GM18526 (cell line): ENCODE results near the gene ADAD2.

Experiments
- POLR2A ChIP-seq: IDR thresholded peaks from 3 replicates; pipeline ENCODE4 v1.6.1; 2011; ENCODE audit not compliant: insufficient read length; ENCODE audit errors: extremely low read depth

Gene ADAD2

GRCh38 chr16:84229471-84229870 lies 38.5 kb downstream of the ADAD2 start:
- no peak for TF ChIP-seq POLR2A

DNA sequence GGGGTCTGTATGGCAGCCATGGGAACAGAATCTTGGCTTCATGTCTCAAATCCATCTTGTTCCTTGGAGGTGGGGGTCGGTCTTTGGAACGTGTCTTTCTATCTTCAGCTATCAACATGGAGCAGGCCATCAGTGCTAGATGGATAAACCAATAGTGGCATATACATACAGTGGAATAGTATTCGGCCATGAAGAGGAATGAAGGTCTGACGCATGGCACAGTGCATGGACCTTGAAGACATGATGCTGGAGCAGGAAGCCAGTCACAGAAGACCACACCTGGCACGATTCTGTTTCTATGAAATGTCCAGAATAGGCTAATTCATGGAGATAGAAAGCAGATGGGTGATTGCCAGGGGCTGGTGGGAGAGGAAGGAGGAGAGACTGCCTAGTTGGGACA lies 41.1 kb downstream of the ADAD2 start:
- TF ChIP-seq POLR2A, result no peak

GRCh38 chr16:84232969-84233368 lies 42.0 kb downstream of the ADAD2 start:
- TF ChIP-seq POLR2A, result no peak

GRCh38 chr16:84233748-84234147 lies 42.8 kb downstream of the ADAD2 start:
- no peak for TF ChIP-seq POLR2A

DNA sequence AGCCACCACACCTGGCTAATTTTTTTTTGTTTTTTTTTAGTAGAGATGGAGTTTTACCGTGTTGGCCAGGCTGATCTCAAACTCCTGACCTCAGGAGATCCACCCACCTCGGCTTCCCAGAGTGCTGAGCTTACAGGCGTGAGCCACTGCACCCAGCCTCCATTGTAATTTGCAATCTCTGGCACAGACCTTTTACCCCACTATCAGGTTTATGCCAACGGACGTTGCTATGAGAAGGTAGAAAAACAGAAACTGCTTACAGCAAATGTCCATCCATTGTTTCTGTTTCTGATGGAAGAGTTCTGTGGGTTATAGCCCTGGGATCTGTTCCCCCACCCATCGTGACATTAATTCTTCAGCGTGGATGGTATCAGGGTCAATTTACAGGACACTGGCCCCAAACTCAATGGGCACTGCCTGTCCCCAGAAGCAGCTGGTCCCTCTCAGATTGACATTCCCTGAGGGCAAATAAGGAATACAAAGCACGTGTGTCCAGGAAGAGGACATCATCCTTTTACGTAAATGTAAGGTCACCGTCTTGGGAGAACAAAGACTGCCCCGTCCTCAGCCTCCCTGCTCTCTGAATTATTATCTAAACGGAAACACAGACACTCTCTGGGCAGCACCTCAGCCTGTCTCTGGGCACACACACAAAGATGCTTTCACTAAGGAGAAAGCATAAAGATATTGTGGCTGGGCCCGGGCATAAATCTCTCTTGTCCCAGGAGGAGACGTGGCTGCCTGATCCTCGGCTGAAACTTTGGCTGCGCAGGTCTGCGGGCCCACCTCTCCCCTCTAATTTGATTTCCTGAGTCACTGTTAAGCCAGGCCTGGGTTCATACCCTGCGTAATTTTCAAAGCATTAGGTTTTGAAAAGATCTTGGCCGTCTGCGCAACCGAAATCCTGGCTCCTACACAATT lies 43.6 kb downstream of the ADAD2 start:
- no peak for TF ChIP-seq POLR2A

DNA sequence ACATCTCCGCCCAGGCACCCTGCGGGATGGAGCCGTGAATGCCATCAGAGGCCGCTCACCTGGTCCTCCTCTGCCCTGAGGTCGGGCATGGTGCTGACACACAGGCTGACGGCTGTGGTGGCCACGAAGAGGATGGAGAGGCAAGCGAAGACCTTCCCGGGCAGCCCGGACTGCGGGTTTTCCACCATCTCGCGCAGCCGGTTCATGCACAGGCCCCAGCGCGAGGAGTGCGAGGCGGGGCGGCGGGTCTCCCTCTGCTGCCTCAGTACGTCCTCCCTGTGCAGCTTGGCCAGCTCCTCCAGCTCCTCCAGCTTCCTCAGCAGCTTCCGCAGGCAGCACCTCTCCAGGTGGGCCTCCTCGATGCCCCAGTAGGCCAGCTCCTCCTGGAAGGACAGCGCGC lies 45.7 kb downstream of the ADAD2 start:
- TF ChIP-seq POLR2A, result no peak

DNA sequence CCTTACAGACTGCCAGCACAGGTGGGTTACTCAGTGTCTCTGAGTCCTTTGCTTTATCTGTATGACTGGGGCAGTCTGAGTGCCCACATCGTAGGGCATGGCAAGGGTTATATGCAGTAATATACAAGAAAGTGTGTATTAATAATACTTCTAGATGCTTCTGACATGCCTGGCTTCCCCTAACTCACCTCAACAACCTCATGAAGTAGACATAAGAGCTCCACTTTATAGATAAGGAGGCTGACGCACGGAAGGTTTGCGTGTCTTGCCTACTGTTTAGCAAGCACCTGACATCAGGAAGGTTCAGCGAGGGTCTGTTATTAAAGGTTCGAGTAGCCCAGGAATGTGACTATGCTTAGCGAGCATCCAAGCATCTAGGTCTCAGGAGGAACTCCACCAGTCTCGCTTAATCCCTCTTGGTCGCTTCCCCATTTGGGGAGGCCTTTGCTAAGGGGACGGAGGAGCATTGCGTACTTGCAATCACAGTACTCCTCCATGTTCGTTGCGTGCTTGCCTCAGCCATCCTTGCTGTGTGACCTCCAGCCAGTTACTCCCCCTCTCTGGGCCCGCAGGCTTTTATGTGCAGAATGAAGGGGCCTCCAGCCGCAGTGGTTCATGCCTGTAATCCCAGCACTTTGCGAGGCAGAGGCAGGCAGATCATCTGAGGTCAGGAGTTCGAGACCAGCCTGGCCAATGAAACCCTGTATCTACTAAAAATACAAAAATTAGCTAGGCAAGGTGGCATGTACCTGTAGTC lies 47.2 kb downstream of the ADAD2 start:
- no peak for TF ChIP-seq POLR2A

- TF ChIP-seq POLR2A, result no peak
These were observed 48.3 kb downstream of the ADAD2 start for GRCh38 chr16:84239141-84239769.

DNA sequence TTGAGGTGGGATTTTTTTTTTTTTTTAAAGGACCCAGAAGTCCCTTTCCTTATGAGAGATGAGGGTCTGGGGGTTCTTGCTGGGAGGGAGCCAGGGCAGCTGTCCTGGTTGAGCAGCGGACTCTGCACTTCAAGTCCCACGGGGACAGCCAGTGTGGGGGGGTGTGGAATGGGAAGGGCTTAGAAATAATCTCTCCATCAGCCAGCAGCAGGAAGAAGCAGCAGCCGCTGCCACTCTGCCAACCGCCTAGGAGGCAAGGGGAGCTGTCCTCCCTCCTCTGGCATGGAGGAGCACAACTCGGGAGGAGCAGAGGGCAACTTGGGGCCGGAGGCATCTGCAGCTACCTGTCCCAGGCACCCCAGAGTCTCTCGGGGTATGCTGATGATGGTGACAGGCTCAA lies 49.0 kb downstream of the ADAD2 start, which contains the start of gene KCNG4:
Gene KCNG4, minus strand, starts transcription at position 104 of the 400 bp plus-strand sequence. CDS start 2,527 bp downstream, outside the sequence.
- TF ChIP-seq POLR2A, result no peak

GRCh38 chr16:84240455-84240854 lies 49.5 kb downstream of the ADAD2 start:
- no peak for TF ChIP-seq POLR2A

DNA sequence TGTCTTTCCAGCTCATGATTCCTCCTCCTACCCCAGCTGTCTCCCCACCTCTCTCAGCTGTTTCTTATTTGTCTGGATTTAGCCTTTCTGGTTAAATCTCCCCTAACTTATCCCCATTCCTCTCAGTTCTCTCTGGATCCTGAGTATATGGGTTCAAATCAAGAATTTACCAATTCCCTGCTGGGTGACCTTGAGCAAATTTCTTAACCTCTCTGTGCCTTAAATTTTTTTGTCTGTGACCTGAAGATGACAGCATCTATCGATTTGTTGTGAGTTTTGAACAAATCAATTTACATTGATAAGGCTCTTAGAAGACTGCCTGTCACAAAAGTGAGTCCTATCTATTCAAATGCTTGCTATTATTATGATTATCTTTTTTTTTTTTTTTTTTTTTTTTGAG lies 50.8 kb downstream of the ADAD2 start:
- TF ChIP-seq POLR2A, result no peak

DNA sequence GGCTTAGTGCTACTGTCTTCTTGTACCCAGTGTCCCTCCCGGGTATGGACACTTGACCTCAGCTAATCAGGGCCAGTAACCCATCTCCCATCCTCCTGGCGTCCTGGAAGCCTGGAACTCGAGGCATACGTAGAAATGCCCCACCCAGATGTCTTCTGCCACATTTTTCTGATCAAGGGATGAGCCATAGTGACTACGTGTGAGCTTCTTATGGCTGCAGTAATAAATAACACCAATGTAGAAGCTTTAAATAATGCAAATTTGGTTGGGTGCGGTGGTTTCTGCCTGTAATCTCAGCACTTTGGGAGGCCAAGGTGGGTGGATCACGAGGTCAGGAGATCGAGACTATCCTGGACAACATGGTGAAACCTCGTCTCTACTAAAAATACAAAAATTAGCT lies 51.9 kb downstream of the ADAD2 start:
- no peak for TF ChIP-seq POLR2A

DNA sequence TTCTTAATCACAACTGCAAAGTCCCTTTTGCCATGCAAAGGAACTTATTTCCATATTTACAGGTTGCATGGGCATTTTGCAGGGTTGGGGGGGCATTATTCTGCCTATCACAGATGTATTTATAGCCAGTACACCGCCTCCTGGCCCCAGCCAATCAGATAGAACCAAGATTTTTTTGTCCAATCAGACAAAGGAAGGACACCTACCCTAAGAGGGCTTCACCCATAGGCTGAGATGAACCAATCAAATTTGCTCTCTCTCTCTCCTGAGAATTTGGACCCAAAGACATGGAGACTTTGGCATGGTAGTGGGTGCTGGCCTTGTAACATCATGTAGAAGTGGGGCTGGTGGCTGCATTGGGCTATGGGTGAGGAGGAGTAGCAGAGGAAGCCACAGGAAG lies 52.8 kb downstream of the ADAD2 start:
- no peak for TF ChIP-seq POLR2A

DNA sequence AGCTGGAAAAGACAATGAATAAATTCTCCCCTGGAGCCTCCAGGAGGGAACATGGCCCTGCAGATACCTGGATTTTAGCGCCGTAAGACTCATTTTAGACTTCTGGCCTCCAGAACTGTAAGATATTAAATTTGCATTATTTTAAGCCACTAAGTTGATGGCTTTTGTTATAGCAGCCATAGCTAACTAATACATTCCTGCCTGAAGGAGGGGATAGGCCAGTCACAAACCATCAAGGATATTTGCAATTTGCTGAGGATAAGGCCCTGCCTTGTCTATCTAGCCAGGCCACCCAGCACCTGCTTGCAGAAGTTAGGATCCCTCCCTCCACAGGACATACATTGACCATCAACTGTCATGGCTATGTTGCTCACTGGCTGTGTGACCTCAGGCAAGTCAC lies 53.8 kb downstream of the ADAD2 start:
- TF ChIP-seq POLR2A, result no peak

DNA sequence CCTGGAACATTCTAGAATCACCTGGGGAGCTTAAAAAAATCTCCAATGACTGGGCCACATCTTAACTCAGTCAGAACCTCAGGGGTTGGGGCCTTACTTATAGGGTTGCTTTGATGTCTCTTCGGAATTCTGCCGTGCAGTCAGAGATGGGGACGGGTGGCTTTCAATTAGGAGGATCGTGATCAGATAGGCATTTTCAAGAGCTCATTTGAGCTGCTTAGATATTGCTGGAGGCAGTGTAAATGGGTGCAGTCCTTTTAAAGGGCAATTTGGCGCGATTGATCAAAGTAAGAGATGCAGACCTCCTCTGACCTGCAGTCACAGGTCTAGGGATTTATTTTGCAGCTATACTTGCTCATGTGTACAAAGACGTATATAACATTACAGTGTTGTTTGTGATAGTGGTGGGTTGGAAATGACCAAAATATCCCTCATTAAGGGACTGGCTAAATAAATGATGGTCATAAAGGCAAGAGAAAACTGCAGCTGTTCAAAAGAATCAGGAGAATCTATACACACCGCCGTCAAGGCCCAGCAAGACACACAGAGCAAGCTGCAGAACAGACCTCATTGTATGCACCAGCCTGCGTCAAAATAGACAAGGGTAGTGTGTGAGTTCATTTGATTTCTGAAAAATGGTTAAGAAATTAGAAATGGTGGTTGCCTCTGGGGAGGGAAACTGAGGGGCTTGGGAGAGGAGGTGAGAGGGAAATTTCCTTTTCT lies 55.2 kb downstream of the ADAD2 start:
- no peak for TF ChIP-seq POLR2A
